Gastroesophageal sphincter (tissue), 4 donors: ENCODE results near the gene TBC1D5. TPM values are rescaled to one million over a fixed set of nuclear protein-coding genes. Genes with fewer than 3 reads are reported as not detected.
"Not testable (repeated sequence)": the region's sequence is repeated elsewhere in the genome, so short reads cannot be mapped to it uniquely, and the experiment has no call there.

Experiments
- ATAC-seq: fragments of 150-250 bp; one replicate; pipeline ENCODE4 v1.9.1; 2016; ENCODE audit warnings: mild to moderate bottlenecking, moderate library complexity
- H3K27ac ChIP-seq, 4 donors: fragments of 200-600 bp; sonication (generic) in 3 of 4; 1 replicate in 3 of 4; 2 replicates in 1 of 4; pipeline ENCODE4 v1.5.1; 2016 to 2019
- H3K27me3 ChIP-seq: fragments of 200-600 bp; sonication (generic); one replicate; pipeline ENCODE4 v1.5.1; 2019
- H3K36me3 ChIP-seq, 2 donors: fragments of 200-600 bp; sonication (generic); one replicate each; pipeline ENCODE4 v1.5.1; 2019; ENCODE audit warnings: control low read depth in 1 of 2
- H3K4me1 ChIP-seq, 3 donors: fragments of 200-600 bp; sonication (generic); 1 replicate in 2 of 3; 2 replicates in 1 of 3; pipeline ENCODE4 v1.5.1; 2016 to 2019; ENCODE audit warnings: control low read depth in 2 of 3
- H3K4me3 ChIP-seq, 2 donors: fragments of 200-600 bp; sonication (generic); one replicate each; pipeline ENCODE4 v1.5.1; 2019; ENCODE audit warnings: mild to moderate bottlenecking in 1 of 2, moderate library complexity in 1 of 2
- H3K9me3 ChIP-seq, 3 donors: fragments of 200-600 bp; sonication (generic); one replicate each; pipeline ENCODE4 v1.5.1; 2017 to 2019; ENCODE audit warnings: control low read depth in 2 of 3
- EP300 ChIP-seq: sonication (generic); formaldehyde crosslinking; IDR thresholded peaks from one replicate; pipeline ENCODE4 v1.6.1; 2017; ENCODE audit warnings: antibody characterized with exemption, mild to moderate bottlenecking
- POLR2A ChIP-seq, 2 donors: fragments of 450-650 bp; IDR thresholded peaks; one replicate each; pipeline ENCODE4 v1.6.1; 2017; ENCODE audit warnings: antibody characterized with exemption in 2 of 2, mild to moderate bottlenecking in 2 of 2, moderate library complexity in 1 of 2
- POLR2AphosphoS5 ChIP-seq: sonication (generic); formaldehyde crosslinking; IDR thresholded peaks from one replicate; pipeline ENCODE4 v1.6.1; 2017; ENCODE audit warnings: antibody characterized with exemption
- WGBS, 2 donors: methylation state at CpG; one replicate each; pipeline ENCODE4 v1.1.5; 2018; ENCODE audit warnings: low coverage in 1 of 2; 5-methylcytosine and 5-hydroxymethylcytosine counted together
- total RNA-seq, 4 donors: library from RNA; depleted of rRNA; stranded (reverse); fragments of >200 nt; gene quantifications; one replicate each; pipeline ENCODE4 v1.1.0, GENCODE V29; 2016
- TF ChIP-seq, protein P1 (sequence below), 4 experiments: fragments of 200-600 bp in 2 of 4; fragments of 450-650 bp in 2 of 4; sonication (generic) in 1 of 4; IDR thresholded peaks; one replicate each; pipeline ENCODE4 v1.5.1; 2017 to 2019; ENCODE audit warnings: antibody characterized with exemption in 4 of 4, mild to moderate bottlenecking in 2 of 4, moderate library complexity in 2 of 4

TBC1D5 gene
- total RNA-seq, 4 donors from 2014 or later, result 59.5 to 66.6 (median 61.6) TPM

GRCh38 chr3:17132286-17133115, 609.9 kb downstream of the TBC1D5 start:
- H3K27ac ChIP-seq, result no peak overlapping the region
- no peaks in the 10 kb centered on the region for H3K4me1 ChIP-seq
- no peak overlapping the region for H3K4me3 ChIP-seq
- H3K27me3 ChIP-seq, result no peaks in the 10 kb centered on the region
- 74 to 77% methylated on average over 2 to 6 of the region's 10 CpGs for WGBS, 2 donors
- H3K9me3 ChIP-seq, result peaks cover 0 to 3% (median 0%) of the 10 kb centered on the region in 3 donors
- H3K36me3 ChIP-seq, result no peaks in the 10 kb centered on the region
- TF ChIP-seq EP300, result no peak
- no peak for TF ChIP-seq POLR2A (IDR thresholded peaks at IDR 0.05)
- no peak for TF ChIP-seq POLR2AphosphoS5
- TF ChIP-seq, protein P1, sequence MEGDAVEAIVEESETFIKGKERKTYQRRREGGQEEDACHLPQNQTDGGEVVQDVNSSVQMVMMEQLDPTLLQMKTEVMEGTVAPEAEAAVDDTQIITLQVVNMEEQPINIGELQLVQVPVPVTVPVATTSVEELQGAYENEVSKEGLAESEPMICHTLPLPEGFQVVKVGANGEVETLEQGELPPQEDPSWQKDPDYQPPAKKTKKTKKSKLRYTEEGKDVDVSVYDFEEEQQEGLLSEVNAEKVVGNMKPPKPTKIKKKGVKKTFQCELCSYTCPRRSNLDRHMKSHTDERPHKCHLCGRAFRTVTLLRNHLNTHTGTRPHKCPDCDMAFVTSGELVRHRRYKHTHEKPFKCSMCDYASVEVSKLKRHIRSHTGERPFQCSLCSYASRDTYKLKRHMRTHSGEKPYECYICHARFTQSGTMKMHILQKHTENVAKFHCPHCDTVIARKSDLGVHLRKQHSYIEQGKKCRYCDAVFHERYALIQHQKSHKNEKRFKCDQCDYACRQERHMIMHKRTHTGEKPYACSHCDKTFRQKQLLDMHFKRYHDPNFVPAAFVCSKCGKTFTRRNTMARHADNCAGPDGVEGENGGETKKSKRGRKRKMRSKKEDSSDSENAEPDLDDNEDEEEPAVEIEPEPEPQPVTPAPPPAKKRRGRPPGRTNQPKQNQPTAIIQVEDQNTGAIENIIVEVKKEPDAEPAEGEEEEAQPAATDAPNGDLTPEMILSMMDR (IDR thresholded peaks at IDR 0.05), result no peak
- ATAC-seq, result no peak

GRCh38 chr3:17130956-17131355, 611.5 kb downstream of the TBC1D5 start:
- Histone ChIP-seq H3K4me3 (no peak overlapping the region), H3K27ac (no peak overlapping the region), H3K36me3 (no peaks in the 10 kb centered on the region), H3K4me1 (no peaks in the 10 kb centered on the region), H3K27me3 (no peaks in the 10 kb centered on the region), H3K9me3 (peaks cover 0 to 1% (median 0%) of the 10 kb centered on the region in 3 donors)
- no peak for ATAC-seq
- no peak for TF ChIP-seq EP300
- no peak for TF ChIP-seq POLR2A (IDR thresholded peaks at IDR 0.05)
- TF ChIP-seq, protein P1 (IDR thresholded peaks at IDR 0.05), result no peak
- WGBS, 2 donors, result 93% methylated on average over 3 of the region's 3 CpGs; no CpG with 5 or more reads in 1 of the 2 donors

GRCh38 chr3:17129556-17129955, 612.9 kb downstream of the TBC1D5 start:
- no peaks in the 10 kb centered on the region for H3K36me3 ChIP-seq
- H3K4me3 ChIP-seq, result no peak overlapping the region
- H3K27ac ChIP-seq, result no peak overlapping the region
- no peaks in the 10 kb centered on the region for H3K9me3 ChIP-seq
- H3K27me3 ChIP-seq, result no peaks in the 10 kb centered on the region
- 65 to 78% methylated on average over 3 of the region's 3 CpGs for WGBS, 2 donors
- TF ChIP-seq, protein P1 (IDR thresholded peaks at IDR 0.05), result no peak
- TF ChIP-seq EP300, result no peak
- TF ChIP-seq POLR2A (IDR thresholded peaks at IDR 0.05), result no peak
- TF ChIP-seq POLR2AphosphoS5, result no peak
- no peaks in the 10 kb centered on the region for H3K4me1 ChIP-seq
- no peak for ATAC-seq

- not testable (repeated sequence) for H3K4me3 ChIP-seq, ATAC-seq, H3K27ac ChIP-seq, H3K36me3 ChIP-seq, H3K27me3 ChIP-seq, H3K4me1 ChIP-seq, H3K9me3 ChIP-seq
- WGBS, 2 donors, result no CpG with 5 or more reads among the region's 3 CpGs
These were observed 613.8 kb downstream of the TBC1D5 start for GRCh38 chr3:17128671-17129070.

GRCh38 chr3:17125738-17126442, 616.5 kb downstream of the TBC1D5 start:
- ATAC-seq, result no peak
- Histone ChIP-seq H3K27ac (no peak overlapping the region), H3K4me1 (no peaks in the 10 kb centered on the region), H3K9me3 (no peaks in the 10 kb centered on the region), H3K36me3 (no peaks in the 10 kb centered on the region), H3K4me3 (no peak overlapping the region), H3K27me3 (no peaks in the 10 kb centered on the region)
- TF ChIP-seq POLR2A (IDR thresholded peaks at IDR 0.05) (no peak), EP300 (no peak), POLR2AphosphoS5 (no peak)
- TF ChIP-seq, protein P1 (IDR thresholded peaks at IDR 0.05), result no peak
- 51 to 60% methylated on average over 1 to 2 of the region's 2 CpGs for WGBS, 2 donors
